HEK293 (cell line): Measurements from ENCODE around the gene AMMECR1.
"Not testable (repeated sequence)": the region's sequence is repeated elsewhere in the genome, so short reads cannot be mapped to it uniquely, and the experiment has no call there.

Source experiments
- GLIS2 ChIP-seq: fragments of 450-650 bp; formaldehyde crosslinking; IDR thresholded peaks from 2 replicates; pipeline ENCODE4 v1.5.1; 2016; ENCODE audit warnings: missing biosample characterization, missing genetic modification characterization
- ZNF324 ChIP-seq: fragments of 450-650 bp; formaldehyde crosslinking; IDR thresholded peaks from 2 replicates; pipeline ENCODE4 v1.5.1; 2016; ENCODE audit warnings: missing biosample characterization, missing genetic modification characterization
- ZNF596 ChIP-seq: fragments of 450-650 bp; IDR thresholded peaks from 2 replicates; pipeline ENCODE4 v1.5.0; 2018; ENCODE audit warnings: missing biosample characterization, mild to moderate bottlenecking, missing genetic modification characterization, moderate library complexity
- ZNF623 ChIP-seq: fragments of 450-650 bp; formaldehyde crosslinking; IDR thresholded peaks from 2 replicates; pipeline ENCODE4 v1.5.1; 2016; ENCODE audit warnings: missing biosample characterization, missing genetic modification characterization
- ZNF768 ChIP-seq: fragments of 450-650 bp; formaldehyde crosslinking; IDR thresholded peaks from 2 replicates; pipeline ENCODE4 v1.5.1; 2018; ENCODE audit warnings: missing biosample characterization, mild to moderate bottlenecking, missing genetic modification characterization
- TF ChIP-seq, protein P1 (sequence below): fragments of 450-650 bp; formaldehyde crosslinking; IDR thresholded peaks from 2 replicates; pipeline ENCODE4 v1.5.1; 2016; ENCODE audit warnings: missing biosample characterization, missing genetic modification characterization
- TF ChIP-seq, protein P2 (sequence below): fragments of 450-650 bp; formaldehyde crosslinking; IDR thresholded peaks from 2 replicates; pipeline ENCODE4 v1.5.1; 2016; ENCODE audit warnings: missing biosample characterization, missing genetic modification characterization
- TF ChIP-seq, protein P3 (sequence below): fragments of 450-650 bp; formaldehyde crosslinking; conservative IDR thresholded peaks from 2 replicates; pipeline ENCODE4 v1.5.1; 2016; ENCODE audit warnings: low read depth, missing biosample characterization, missing genetic modification characterization

DNA sequence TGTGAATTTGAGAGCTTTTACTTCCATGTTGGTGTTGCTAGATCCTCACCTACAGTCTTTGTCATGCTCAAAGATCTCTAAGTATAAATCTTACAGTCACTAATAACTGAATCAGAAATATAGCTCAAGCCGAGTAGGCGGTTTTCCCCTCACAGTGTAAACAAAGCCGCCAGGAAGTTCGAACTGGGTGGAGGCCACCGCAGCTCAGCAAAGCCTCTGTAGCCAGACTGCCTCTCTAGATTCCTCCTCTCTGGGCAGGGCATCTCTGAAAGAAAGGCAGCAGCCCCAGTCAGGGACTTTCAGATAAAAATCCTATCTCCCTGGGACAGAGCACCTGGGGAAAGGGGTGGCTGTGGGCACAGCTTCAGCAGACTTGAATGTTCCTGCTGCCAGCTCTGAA is 79.6 kb downstream of the AMMECR1 start:
- TF ChIP-seq, protein P1, sequence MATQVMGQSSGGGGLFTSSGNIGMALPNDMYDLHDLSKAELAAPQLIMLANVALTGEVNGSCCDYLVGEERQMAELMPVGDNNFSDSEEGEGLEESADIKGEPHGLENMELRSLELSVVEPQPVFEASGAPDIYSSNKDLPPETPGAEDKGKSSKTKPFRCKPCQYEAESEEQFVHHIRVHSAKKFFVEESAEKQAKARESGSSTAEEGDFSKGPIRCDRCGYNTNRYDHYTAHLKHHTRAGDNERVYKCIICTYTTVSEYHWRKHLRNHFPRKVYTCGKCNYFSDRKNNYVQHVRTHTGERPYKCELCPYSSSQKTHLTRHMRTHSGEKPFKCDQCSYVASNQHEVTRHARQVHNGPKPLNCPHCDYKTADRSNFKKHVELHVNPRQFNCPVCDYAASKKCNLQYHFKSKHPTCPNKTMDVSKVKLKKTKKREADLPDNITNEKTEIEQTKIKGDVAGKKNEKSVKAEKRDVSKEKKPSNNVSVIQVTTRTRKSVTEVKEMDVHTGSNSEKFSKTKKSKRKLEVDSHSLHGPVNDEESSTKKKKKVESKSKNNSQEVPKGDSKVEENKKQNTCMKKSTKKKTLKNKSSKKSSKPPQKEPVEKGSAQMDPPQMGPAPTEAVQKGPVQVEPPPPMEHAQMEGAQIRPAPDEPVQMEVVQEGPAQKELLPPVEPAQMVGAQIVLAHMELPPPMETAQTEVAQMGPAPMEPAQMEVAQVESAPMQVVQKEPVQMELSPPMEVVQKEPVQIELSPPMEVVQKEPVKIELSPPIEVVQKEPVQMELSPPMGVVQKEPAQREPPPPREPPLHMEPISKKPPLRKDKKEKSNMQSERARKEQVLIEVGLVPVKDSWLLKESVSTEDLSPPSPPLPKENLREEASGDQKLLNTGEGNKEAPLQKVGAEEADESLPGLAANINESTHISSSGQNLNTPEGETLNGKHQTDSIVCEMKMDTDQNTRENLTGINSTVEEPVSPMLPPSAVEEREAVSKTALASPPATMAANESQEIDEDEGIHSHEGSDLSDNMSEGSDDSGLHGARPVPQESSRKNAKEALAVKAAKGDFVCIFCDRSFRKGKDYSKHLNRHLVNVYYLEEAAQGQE (tag by site-specific recombination), result not testable (repeated sequence)
- not testable (repeated sequence) for TF ChIP-seq ZNF768; ZNF623 (tag by site-specific recombination); ZNF596 (tag by site-specific recombination); ZNF324 (tag by site-specific recombination); GLIS2 (tag by site-specific recombination)
- TF ChIP-seq, protein P2, sequence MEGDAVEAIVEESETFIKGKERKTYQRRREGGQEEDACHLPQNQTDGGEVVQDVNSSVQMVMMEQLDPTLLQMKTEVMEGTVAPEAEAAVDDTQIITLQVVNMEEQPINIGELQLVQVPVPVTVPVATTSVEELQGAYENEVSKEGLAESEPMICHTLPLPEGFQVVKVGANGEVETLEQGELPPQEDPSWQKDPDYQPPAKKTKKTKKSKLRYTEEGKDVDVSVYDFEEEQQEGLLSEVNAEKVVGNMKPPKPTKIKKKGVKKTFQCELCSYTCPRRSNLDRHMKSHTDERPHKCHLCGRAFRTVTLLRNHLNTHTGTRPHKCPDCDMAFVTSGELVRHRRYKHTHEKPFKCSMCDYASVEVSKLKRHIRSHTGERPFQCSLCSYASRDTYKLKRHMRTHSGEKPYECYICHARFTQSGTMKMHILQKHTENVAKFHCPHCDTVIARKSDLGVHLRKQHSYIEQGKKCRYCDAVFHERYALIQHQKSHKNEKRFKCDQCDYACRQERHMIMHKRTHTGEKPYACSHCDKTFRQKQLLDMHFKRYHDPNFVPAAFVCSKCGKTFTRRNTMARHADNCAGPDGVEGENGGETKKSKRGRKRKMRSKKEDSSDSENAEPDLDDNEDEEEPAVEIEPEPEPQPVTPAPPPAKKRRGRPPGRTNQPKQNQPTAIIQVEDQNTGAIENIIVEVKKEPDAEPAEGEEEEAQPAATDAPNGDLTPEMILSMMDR (tag by site-specific recombination), result not testable (repeated sequence)
- TF ChIP-seq, protein P3, sequence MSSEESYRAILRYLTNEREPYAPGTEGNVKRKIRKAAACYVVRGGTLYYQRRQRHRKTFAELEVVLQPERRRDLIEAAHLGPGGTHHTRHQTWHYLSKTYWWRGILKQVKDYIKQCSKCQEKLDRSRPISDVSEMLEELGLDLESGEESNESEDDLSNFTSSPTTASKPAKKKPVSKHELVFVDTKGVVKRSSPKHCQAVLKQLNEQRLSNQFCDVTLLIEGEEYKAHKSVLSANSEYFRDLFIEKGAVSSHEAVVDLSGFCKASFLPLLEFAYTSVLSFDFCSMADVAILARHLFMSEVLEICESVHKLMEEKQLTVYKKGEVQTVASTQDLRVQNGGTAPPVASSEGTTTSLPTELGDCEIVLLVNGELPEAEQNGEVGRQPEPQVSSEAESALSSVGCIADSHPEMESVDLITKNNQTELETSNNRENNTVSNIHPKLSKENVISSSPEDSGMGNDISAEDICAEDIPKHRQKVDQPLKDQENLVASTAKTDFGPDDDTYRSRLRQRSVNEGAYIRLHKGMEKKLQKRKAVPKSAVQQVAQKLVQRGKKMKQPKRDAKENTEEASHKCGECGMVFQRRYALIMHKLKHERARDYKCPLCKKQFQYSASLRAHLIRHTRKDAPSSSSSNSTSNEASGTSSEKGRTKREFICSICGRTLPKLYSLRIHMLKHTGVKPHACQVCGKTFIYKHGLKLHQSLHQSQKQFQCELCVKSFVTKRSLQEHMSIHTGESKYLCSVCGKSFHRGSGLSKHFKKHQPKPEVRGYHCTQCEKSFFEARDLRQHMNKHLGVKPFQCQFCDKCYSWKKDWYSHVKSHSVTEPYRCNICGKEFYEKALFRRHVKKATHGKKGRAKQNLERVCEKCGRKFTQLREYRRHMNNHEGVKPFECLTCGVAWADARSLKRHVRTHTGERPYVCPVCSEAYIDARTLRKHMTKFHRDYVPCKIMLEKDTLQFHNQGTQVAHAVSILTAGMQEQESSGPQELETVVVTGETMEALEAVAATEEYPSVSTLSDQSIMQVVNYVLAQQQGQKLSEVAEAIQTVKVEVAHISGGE (tag by site-specific recombination), result not testable (repeated sequence)
